Aorta (tissue), 5 donors: ENCODE results near the gene TTC4. TPM values are rescaled to one million over a fixed set of nuclear protein-coding genes. Genes with fewer than 3 reads are reported as not detected.

Experiments
- ATAC-seq: fragments of 200-7000 bp; cut with Tn5 transposase; one replicate; pipeline ENCODE4 v1.9.1; 2022; ENCODE audit warnings: moderate library complexity; ENCODE audit not compliant: low FRiP score
- DNase-seq, 2 donors: peaks; one replicate each; pipeline ENCODE4 v3.0.0-alpha.2; 2020
- H3K27ac ChIP-seq, 2 donors: one replicate each; pipeline ENCODE4 v1.5.1; 2013; ENCODE audit warnings: low read length in 2 of 2, mild to moderate bottlenecking in 2 of 2, moderate library complexity in 2 of 2, control low read depth in 1 of 2, inconsistent platforms in 1 of 2, low read depth in 1 of 2
- H3K27me3 ChIP-seq, 2 donors: one replicate each; pipeline ENCODE4 v1.6.1; 2013; ENCODE audit warnings: control low read depth in 1 of 2, low read length in 1 of 2, mild to moderate bottlenecking in 1 of 2, moderate library complexity in 1 of 2; ENCODE audit not compliant: insufficient read depth in 2 of 2, control insufficient read depth in 1 of 2
- H3K36me3 ChIP-seq, 2 donors: one replicate each; pipeline ENCODE4 v1.6.1; 2013; ENCODE audit warnings: control low read depth in 1 of 2, low read length in 1 of 2, mild to moderate bottlenecking in 1 of 2; ENCODE audit not compliant: insufficient read depth in 2 of 2, control insufficient read depth in 1 of 2
- H3K4me1 ChIP-seq, 2 donors: one replicate each; pipeline ENCODE4 v1.6.1; 2013; ENCODE audit warnings: low read length in 2 of 2, control low read depth in 1 of 2, mild to moderate bottlenecking in 1 of 2, moderate library complexity in 1 of 2; ENCODE audit not compliant: insufficient read depth in 2 of 2, control insufficient read depth in 1 of 2
- H3K4me3 ChIP-seq, 2 donors: one replicate each; pipeline ENCODE4 v1.5.1; 2013; ENCODE audit warnings: low read length in 2 of 2, control low read depth in 1 of 2, mild to moderate bottlenecking in 1 of 2
- H3K9me3 ChIP-seq: one replicate; pipeline ENCODE4 v1.6.1; 2013; ENCODE audit warnings: mild to moderate bottlenecking, low read length; ENCODE audit not compliant: control insufficient read depth
- WGBS, 2 donors: extraction: QIAGEN DNeasy Blood & Tissue Kit; methylation state at CpG; one replicate each; pipeline ENCODE4 v1.1.7; 2013; 5-methylcytosine and 5-hydroxymethylcytosine counted together
- intact Hi-C, 2 donors: fragments of 100-400 bp; cut with DNase I; formaldehyde crosslinking; loops; one replicate each; pipeline versions ENCODE4 v1.14.2 to v1.15.0; 2022
- polyA plus RNA-seq, 2 donors: library from polyadenylated mRNA; stranded (reverse); fragments of 200-250 nt; gene quantifications; one replicate each; pipeline ENCODE4 v1.2.3, GENCODE V29; 2013
- total RNA-seq, 2 donors: library from RNA; stranded (reverse); fragmentation: NEBNext Ultra II Directional; extraction: Animal tissue kit (Norgen Biotek cat#: 25700); gene quantifications; one replicate each; pipeline ENCODE4 v1.2.1, GENCODE V29; 2021
- donor health status: healthy with polysubstance abuse.
- donor health status: Bipolar disorder and iron deficiency.
- donor health status: DM: no; HTN: no; CAD: no.
- donor health status: DM: no; HTN: no; CAD: no.
- donor health status: DM: yes; HTN: yes; CAD: no.

Gene TTC4
- total and polyA plus RNA-seq, 4 donors: 8.9 to 18.9 (median 14.1) TPM

DNA sequence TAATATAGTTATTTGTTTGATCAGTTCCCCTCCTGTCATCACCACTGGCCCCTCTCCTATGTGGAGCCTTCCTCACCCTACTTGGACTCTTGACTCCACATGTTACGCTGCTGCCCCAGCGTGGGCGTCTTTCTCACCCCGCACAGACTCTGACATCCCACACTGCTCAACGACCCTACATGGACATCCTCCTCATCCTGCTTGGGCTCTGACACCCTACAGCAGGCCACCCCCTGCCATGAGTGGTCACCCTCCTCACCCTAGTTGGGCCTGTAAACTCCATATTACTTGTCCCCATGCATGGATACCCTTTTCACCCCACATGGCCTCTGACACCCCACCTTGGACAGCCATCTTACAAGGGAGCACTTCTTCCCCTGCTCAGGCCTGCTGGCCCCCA lies 21.0 kb downstream of the TTC4 start:
- ATAC-seq: no peak
- intact Hi-C loops: no loop called here
- H3K27me3 ChIP-seq: no peaks in the 10 kb centered on the region
- no peak for DNase-seq
- no peak overlapping the region for H3K4me3 ChIP-seq
- no peaks in the 10 kb centered on the region for H3K9me3 ChIP-seq
- H3K4me1 ChIP-seq: no peaks in the 10 kb centered on the region
- peaks cover 0 to 10% of the 10 kb centered on the region in 2 donors for H3K36me3 ChIP-seq
- WGBS, 2 donors: 95% methylated on average over 5 of the region's 5 CpGs
- H3K27ac ChIP-seq: no peak overlapping the region

DNA sequence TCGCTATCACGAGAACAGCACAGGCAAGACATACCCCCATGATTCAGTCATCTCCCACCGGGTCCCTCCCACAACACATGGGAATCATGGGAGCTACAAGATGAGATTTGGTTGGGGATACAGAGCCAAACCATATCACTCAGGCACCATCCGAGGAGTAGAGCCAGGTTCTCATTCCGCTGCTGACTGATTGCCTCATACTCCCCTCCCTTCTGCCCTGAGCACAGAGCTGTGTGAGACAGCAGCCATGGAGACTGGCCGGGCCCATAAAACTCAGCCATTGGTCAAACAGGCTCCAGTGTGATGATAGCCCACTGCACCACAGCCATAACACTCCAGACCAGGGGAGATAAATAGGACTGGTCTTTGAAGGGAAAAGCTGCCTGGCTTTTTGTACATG lies 22.6 kb downstream of the TTC4 start:
- no peak overlapping the region for H3K4me3 ChIP-seq
- intact Hi-C loops: no loop called here
- no peaks in the 10 kb centered on the region for H3K4me1 ChIP-seq
- no peaks in the 10 kb centered on the region for H3K9me3 ChIP-seq
- H3K36me3 ChIP-seq: peaks cover 0 to 13% of the 10 kb centered on the region in 2 donors
- no peaks in the 10 kb centered on the region for H3K27me3 ChIP-seq
- ATAC-seq (no peak), DNase-seq (no peak)
- 92 to 93% methylated on average over 6 of the region's 6 CpGs for WGBS, 2 donors
- no peak overlapping the region for H3K27ac ChIP-seq

GRCh38 chr1:54741531-54741930 lies 25.9 kb downstream of the TTC4 start:
- no peak overlapping the region for H3K4me3 ChIP-seq
- no peak for ATAC-seq
- no peak for DNase-seq
- H3K9me3 ChIP-seq: no peaks in the 10 kb centered on the region
- H3K27me3 ChIP-seq: no peaks in the 10 kb centered on the region
- no peaks in the 10 kb centered on the region for H3K4me1 ChIP-seq
- intact Hi-C loops: no loop called here
- 78 to 83% methylated on average over 4 of the region's 4 CpGs for WGBS, 2 donors
- H3K36me3 ChIP-seq: peaks cover 0 to 13% of the 10 kb centered on the region in 2 donors
- H3K27ac ChIP-seq: no peak overlapping the region

GRCh38 chr1:54742282-54742681 lies 26.6 kb downstream of the TTC4 start:
- Histone ChIP-seq H3K4me1 (no peaks in the 10 kb centered on the region), H3K27me3 (no peaks in the 10 kb centered on the region), H3K9me3 (no peaks in the 10 kb centered on the region), H3K27ac (no peak overlapping the region), H3K4me3 (no peak overlapping the region), H3K36me3 (peaks cover 0 to 13% of the 10 kb centered on the region in 2 donors)
- intact Hi-C loops: no loop called here
- 53 to 62% methylated on average over 4 of the region's 4 CpGs for WGBS, 2 donors
- DNase-seq (no peak), ATAC-seq (no peak)

GRCh38 chr1:54743416-54744226 lies 28.0 kb downstream of the TTC4 start:
- H3K36me3 ChIP-seq: peaks cover 0 to 13% of the 10 kb centered on the region in 2 donors
- intact Hi-C loops: no loop called here
- no peaks in the 10 kb centered on the region for H3K4me1 ChIP-seq
- H3K27ac ChIP-seq: no peak overlapping the region
- H3K4me3 ChIP-seq: no peak overlapping the region
- 79 to 81% methylated on average over 12 of the region's 12 CpGs for WGBS, 2 donors
- H3K9me3 ChIP-seq: no peaks in the 10 kb centered on the region
- H3K27me3 ChIP-seq: no peaks in the 10 kb centered on the region
- DNase-seq: no peak
- no peak for ATAC-seq

GRCh38 chr1:54744696-54745095 lies 29.0 kb downstream of the TTC4 start:
- H3K9me3 ChIP-seq: no peaks in the 10 kb centered on the region
- H3K4me3 ChIP-seq: no peak overlapping the region
- no peak overlapping the region for H3K27ac ChIP-seq
- H3K27me3 ChIP-seq: no peaks in the 10 kb centered on the region
- DNase-seq (no peak), ATAC-seq (no peak)
- WGBS, 2 donors: 80 to 92% methylated on average over 3 of the region's 3 CpGs
- H3K36me3 ChIP-seq: peaks cover 0 to 9% of the 10 kb centered on the region in 2 donors
- intact Hi-C loops: no loop called here
- no peaks in the 10 kb centered on the region for H3K4me1 ChIP-seq

DNA sequence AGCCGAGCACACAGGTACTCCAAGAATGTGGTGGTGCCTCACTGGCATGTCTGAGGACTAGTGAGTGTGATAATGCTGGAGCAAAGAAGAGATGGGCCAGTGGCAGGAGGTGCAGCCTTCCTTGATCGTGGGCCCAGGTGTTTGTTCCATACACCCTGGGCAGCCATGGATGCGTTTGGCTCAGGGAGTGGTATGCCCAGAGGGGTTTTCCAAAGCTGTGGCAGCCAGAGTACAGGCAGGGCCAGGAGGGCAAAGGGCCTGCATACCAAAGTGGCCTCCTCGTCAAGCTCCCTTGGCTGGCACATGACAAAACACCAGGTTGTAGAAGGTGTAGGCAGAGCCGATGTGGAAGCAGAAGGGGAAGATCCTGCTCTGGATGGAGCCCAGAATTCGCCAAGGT lies 29.6 kb downstream of the TTC4 start:
- no peaks in the 10 kb centered on the region for H3K27me3 ChIP-seq
- no peaks in the 10 kb centered on the region for H3K4me1 ChIP-seq
- intact Hi-C loops: no loop called here
- no peak for DNase-seq
- no peak overlapping the region for H3K27ac ChIP-seq
- WGBS, 2 donors: 85% methylated on average over 6 of the region's 6 CpGs
- H3K4me3 ChIP-seq: no peak overlapping the region
- no peaks in the 10 kb centered on the region for H3K9me3 ChIP-seq
- H3K36me3 ChIP-seq: peaks cover 0 to 9% of the 10 kb centered on the region in 2 donors
- no peak for ATAC-seq

GRCh38 chr1:54745864-54746263 lies 30.2 kb downstream of the TTC4 start:
- Histone ChIP-seq H3K4me1 (no peaks in the 10 kb centered on the region), H3K4me3 (no peak overlapping the region), H3K9me3 (no peaks in the 10 kb centered on the region), H3K27me3 (no peaks in the 10 kb centered on the region), H3K36me3 (peaks cover 0 to 8% of the 10 kb centered on the region in 2 donors), H3K27ac (no peak overlapping the region)
- ATAC-seq (no peak), DNase-seq (no peak)
- intact Hi-C loops: no loop called here
- 93 to 96% methylated on average over 4 of the region's 4 CpGs for WGBS, 2 donors

DNA sequence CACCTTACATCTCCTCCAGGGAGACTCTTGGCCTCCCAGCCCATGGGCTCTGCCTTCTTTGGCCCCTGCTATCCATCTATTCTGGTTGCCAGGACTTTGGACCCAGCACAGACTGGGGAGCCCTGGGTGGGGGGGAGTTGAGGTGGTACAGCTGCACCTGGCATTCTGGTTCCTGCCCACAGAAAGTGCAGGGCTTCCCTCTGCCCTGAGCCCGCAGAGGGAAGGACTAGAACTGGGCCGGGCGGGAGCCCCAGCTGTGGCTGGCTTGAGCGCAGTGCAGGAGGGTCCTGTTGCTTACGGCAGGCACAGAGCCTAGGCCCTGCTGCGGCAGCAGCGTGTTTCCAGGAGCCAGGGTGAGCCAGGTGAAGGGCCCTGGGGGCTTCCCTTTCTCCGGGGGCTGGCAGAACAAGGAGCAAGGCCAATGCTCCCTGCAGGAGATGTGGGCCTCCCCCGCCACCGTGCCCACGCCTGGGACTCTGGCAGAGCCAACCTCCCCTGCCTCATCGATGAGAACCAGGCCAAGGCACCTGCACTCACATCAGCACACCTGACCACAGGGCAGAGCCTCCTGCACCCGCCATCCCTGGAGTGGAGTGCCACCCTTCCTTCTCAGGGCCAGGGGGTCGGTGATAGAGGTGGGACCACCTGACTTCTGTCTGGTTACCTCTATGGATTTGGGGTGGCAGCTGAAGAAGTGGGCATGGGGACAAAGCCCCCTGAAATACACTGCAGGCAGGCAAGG lies 32.6 kb downstream of the TTC4 start:
- intact Hi-C loops: no loop called here
- H3K27me3 ChIP-seq: no peaks in the 10 kb centered on the region
- H3K27ac ChIP-seq: no peak overlapping the region
- H3K9me3 ChIP-seq: no peaks in the 10 kb centered on the region
- H3K4me1 ChIP-seq: no peaks in the 10 kb centered on the region
- H3K36me3 ChIP-seq: no peaks in the 10 kb centered on the region
- H3K4me3 ChIP-seq: no peak overlapping the region
- peak; percentile 13 for ATAC-seq
- WGBS, 2 donors: 82 to 86% methylated on average over 14 of the region's 14 CpGs
- no peak for DNase-seq
